Mesenchymal stem cell (in vitro differentiated cells and primary cell): Measurements from ENCODE around the gene MEIOSIN.
A peak's percentile ranks its signal among the peaks of the same experiment; 100 is the strongest.

ENCODE experiments used
- DNase-seq: peaks from one replicate; pipeline ENCODE4 v3.0.0-alpha.2; 2013
- H2AFZ ChIP-seq: one replicate; pipeline ENCODE4 v1.6.1; 2013; ENCODE audit warnings: low read depth, mild to moderate bottlenecking, control low read depth, inconsistent platforms, low read length, moderate library complexity
- H2AK5ac ChIP-seq: 2 replicates; pipeline ENCODE4 v1.6.1; 2013; ENCODE audit warnings: low read length, moderate library complexity, mild to moderate bottlenecking, inconsistent platforms; ENCODE audit not compliant: severe bottlenecking
- H2BK120ac ChIP-seq: one replicate; pipeline ENCODE4 v1.6.1; 2013; ENCODE audit warnings: low read depth, mild to moderate bottlenecking, inconsistent platforms, low read length, moderate library complexity
- H2BK12ac ChIP-seq, 2 experiments: one replicate each; pipeline ENCODE4 v1.6.1; 2013; ENCODE audit warnings: inconsistent platforms in 2 of 2, low read length in 2 of 2, mild to moderate bottlenecking in 2 of 2, moderate library complexity in 2 of 2, control low read depth in 1 of 2
- H2BK15ac ChIP-seq: one replicate; pipeline ENCODE4 v1.6.1; 2013; ENCODE audit warnings: mild to moderate bottlenecking, low read depth, inconsistent platforms; ENCODE audit not compliant: poor library complexity, severe bottlenecking
- H2BK5ac ChIP-seq: 2 replicates; pipeline ENCODE4 v1.6.1; 2013; ENCODE audit warnings: low read depth, mild to moderate bottlenecking, low read length, control low read depth, inconsistent platforms; ENCODE audit not compliant: poor library complexity, severe bottlenecking
- H3K14ac ChIP-seq, 2 experiments: one replicate each; pipeline ENCODE4 v1.6.1; 2013; ENCODE audit warnings: inconsistent platforms in 2 of 2, low read length in 2 of 2, control low read depth in 1 of 2, mild to moderate bottlenecking in 1 of 2, moderate library complexity in 1 of 2
- H3K18ac ChIP-seq, 2 experiments: one replicate each; pipeline ENCODE4 v1.6.1; 2013; ENCODE audit warnings: inconsistent platforms in 2 of 2, low read length in 2 of 2, control low read depth in 1 of 2, low read depth in 1 of 2, mild to moderate bottlenecking in 1 of 2
- H3K23ac ChIP-seq, 2 experiments: one replicate each; pipeline ENCODE4 v1.6.1; 2013; ENCODE audit warnings: inconsistent platforms in 2 of 2, low read length in 2 of 2, mild to moderate bottlenecking in 2 of 2, moderate library complexity in 2 of 2, control low read depth in 1 of 2
- H3K27ac ChIP-seq: 2 replicates; pipeline ENCODE4 v1.5.1; 2013; ENCODE audit warnings: mild to moderate bottlenecking, moderate library complexity, low read length, control low read depth, inconsistent platforms; ENCODE audit not compliant: poor library complexity, severe bottlenecking
- H3K27me3 ChIP-seq, 2 experiments: 2 replicates each; pipeline versions ENCODE4 v1.6.1 to v1.7.0; 2013; ENCODE audit warnings: low read length in 2 of 2, mild to moderate bottlenecking in 2 of 2, moderate library complexity in 2 of 2, control low read depth in 1 of 2, inconsistent platforms in 1 of 2; ENCODE audit not compliant: control insufficient read depth in 1 of 2, insufficient read depth in 1 of 2
- H3K36me3 ChIP-seq, 2 experiments: 2 replicates each; pipeline versions ENCODE4 v1.6.1 to v1.7.0; 2013; ENCODE audit warnings: low read length in 2 of 2, control low read depth in 1 of 2, inconsistent platforms in 1 of 2, low read depth in 1 of 2, mild to moderate bottlenecking in 1 of 2; ENCODE audit not compliant: insufficient read depth in 2 of 2, control insufficient read depth in 1 of 2
- H3K4ac ChIP-seq, 2 experiments: one replicate each; pipeline ENCODE4 v1.6.1; 2013; ENCODE audit warnings: inconsistent platforms in 2 of 2, low read length in 2 of 2, mild to moderate bottlenecking in 2 of 2, moderate library complexity in 2 of 2, control low read depth in 1 of 2, low read depth in 1 of 2
- H3K4me1 ChIP-seq: 2 replicates; pipeline ENCODE4 v1.6.1; 2013; ENCODE audit warnings: low read depth, low read length, control low read depth; ENCODE audit not compliant: control insufficient read depth, insufficient read depth
- H3K4me2 ChIP-seq: 2 replicates; pipeline ENCODE4 v1.6.1; 2013; ENCODE audit warnings: low read length, mild to moderate bottlenecking, inconsistent platforms; ENCODE audit not compliant: poor library complexity, severe bottlenecking
- H3K4me3 ChIP-seq, 2 experiments: 2 replicates each; pipeline versions ENCODE4 v1.5.1 to v1.7.0; 2013; ENCODE audit warnings: low read length in 2 of 2, mild to moderate bottlenecking in 2 of 2, control low read depth in 1 of 2, low read depth in 1 of 2; ENCODE audit not compliant: insufficient read depth in 1 of 2
- H3K79me1 ChIP-seq: replicated peaks from 2 replicates; pipeline ENCODE4 v1.6.1; 2013; ENCODE audit warnings: mild to moderate bottlenecking, control low read depth, low read length, inconsistent platforms; ENCODE audit not compliant: poor library complexity, severe bottlenecking
- H3K9ac ChIP-seq: 2 replicates; pipeline ENCODE4 v1.7.0; 2013; ENCODE audit warnings: mild to moderate bottlenecking, low read length, moderate library complexity
- H3K9me3 ChIP-seq: 2 replicates; pipeline ENCODE4 v1.7.0; 2013; ENCODE audit warnings: mild to moderate bottlenecking, low read length; ENCODE audit not compliant: control insufficient read depth
- H4K8ac ChIP-seq: one replicate; pipeline ENCODE4 v1.6.1; 2013; ENCODE audit warnings: inconsistent platforms, mild to moderate bottlenecking, low read length, moderate library complexity
- H4K91ac ChIP-seq: one replicate; pipeline ENCODE4 v1.6.1; 2013; ENCODE audit warnings: mild to moderate bottlenecking, low read length, inconsistent platforms
- WGBS: methylation state at CpG from one replicate; pipeline ENCODE4 v1.1.7; 2013; ENCODE audit warnings: mixed read lengths; 5-methylcytosine and 5-hydroxymethylcytosine counted together

MEIOSIN gene

DNA sequence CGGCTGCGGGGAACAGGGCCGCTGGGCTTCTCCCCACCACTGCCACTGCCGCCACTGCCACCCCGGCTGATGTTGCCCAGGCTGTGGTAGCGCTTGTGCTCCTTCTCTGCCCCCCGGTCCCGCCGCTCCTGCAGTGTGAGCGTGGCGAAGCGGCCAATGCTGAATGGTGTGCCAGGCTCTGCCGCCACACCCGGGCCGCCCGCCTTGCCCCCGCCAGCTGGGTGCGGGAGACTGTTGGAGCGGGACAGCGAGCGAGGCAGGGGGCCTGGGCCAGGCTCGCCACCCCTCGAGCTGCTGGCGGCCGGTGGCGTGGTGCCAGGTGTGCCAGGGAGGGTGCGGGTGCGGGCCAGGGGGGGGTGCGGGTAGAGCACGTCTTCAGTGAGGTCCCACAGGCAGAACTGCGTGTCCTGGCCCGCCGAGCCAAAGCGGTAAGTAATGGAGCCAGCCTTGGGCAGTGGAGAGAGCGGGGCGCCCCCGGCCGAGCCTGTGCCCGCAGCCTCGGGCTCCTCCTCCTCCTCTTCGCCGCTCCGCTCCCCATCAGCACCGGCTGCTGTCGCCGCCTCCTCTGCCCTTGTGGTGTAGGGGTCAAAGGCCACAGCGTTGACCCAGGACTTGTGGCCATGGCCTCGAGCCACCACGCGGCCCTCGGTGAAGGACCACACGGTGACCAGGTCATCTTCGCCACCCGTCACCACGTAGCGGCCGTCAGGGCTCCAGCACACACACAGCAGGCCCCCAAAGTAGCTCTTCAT, 52.7 kb downstream of the MEIOSIN start:
- Histone ChIP-seq H3K4me1 (peaks cover 39% of the 10 kb centered on the region), H3K27ac (no peak overlapping the region), H3K14ac (no peak overlapping the region), H3K4ac (no peak overlapping the region), H3K79me1 (peaks cover 36% of the 10 kb centered on the region), H2AFZ (no peak overlapping the region), H2BK5ac (no peak overlapping the region), H2BK120ac (no peak overlapping the region), H2BK15ac (peak overlapping the region; percentile 21), H3K4me3 (no peak overlapping the region), H2BK12ac (no peak overlapping the region), H3K9ac (no peak overlapping the region), H3K18ac (no peak overlapping the region), H3K9me3 (no peaks in the 10 kb centered on the region), H3K23ac (no peak overlapping the region), H2AK5ac (no peak overlapping the region), H4K91ac (no peak overlapping the region), H3K36me3 (peaks cover 53 to 66% of the 10 kb centered on the region in 2 experiments), H3K4me2 (no peak overlapping the region), H4K8ac (no peak overlapping the region), H3K27me3 (no peaks in the 10 kb centered on the region)
- 97% methylated on average over 56 of the region's 57 CpGs for WGBS
- no peak for DNase-seq

GRCh38 chr19:45786533-45786894, 53.3 kb downstream of the MEIOSIN start:
- Histone ChIP-seq H3K4me1 (peaks cover 37% of the 10 kb centered on the region), H2BK120ac (no peak overlapping the region), H2AFZ (no peak overlapping the region), H4K8ac (no peak overlapping the region), H3K23ac (no peak overlapping the region), H2BK15ac (no peak overlapping the region), H3K18ac (no peak overlapping the region), H3K4me3 (no peak overlapping the region), H3K4ac (no peak overlapping the region), H3K9me3 (no peaks in the 10 kb centered on the region), H2BK12ac (no peak overlapping the region), H3K9ac (no peak overlapping the region), H3K36me3 (peaks cover 53 to 67% of the 10 kb centered on the region in 2 experiments), H3K14ac (no peak overlapping the region), H3K27ac (no peak overlapping the region), H2AK5ac (no peak overlapping the region), H2BK5ac (no peak overlapping the region), H3K79me1 (peaks cover 36% of the 10 kb centered on the region), H3K27me3 (no peaks in the 10 kb centered on the region), H3K4me2 (no peak overlapping the region), H4K91ac (no peak overlapping the region)
- WGBS = 97% methylated on average over 21 of the region's 21 CpGs
- no peak for DNase-seq

GRCh38 chr19:45789035-45789786, 56.0 kb downstream of the MEIOSIN start:
- no peak overlapping the region for H2BK120ac ChIP-seq
- DNase-seq = no peak
- no peaks in the 10 kb centered on the region for H3K27me3 ChIP-seq
- no peak overlapping the region for H3K9ac ChIP-seq
- H3K36me3 ChIP-seq = peaks cover 53 to 61% of the 10 kb centered on the region in 2 experiments
- no peak overlapping the region for H2AFZ ChIP-seq
- H3K27ac ChIP-seq = no peak overlapping the region
- peaks cover 18% of the 10 kb centered on the region for H3K4me1 ChIP-seq
- no peak overlapping the region for H4K8ac ChIP-seq
- no peak overlapping the region for H3K4ac ChIP-seq
- H2BK15ac ChIP-seq = no peak overlapping the region
- H3K18ac ChIP-seq = no peak overlapping the region
- H3K23ac ChIP-seq = no peak overlapping the region
- H2BK12ac ChIP-seq = no peak overlapping the region
- peaks cover 32% of the 10 kb centered on the region for H3K79me1 ChIP-seq
- H2AK5ac ChIP-seq = no peak overlapping the region
- no peak overlapping the region for H4K91ac ChIP-seq
- no peak overlapping the region for H2BK5ac ChIP-seq
- H3K4me2 ChIP-seq = no peak overlapping the region
- no peaks in the 10 kb centered on the region for H3K9me3 ChIP-seq
- no peak overlapping the region for H3K4me3 ChIP-seq
- WGBS = 97% methylated on average over 15 of the region's 15 CpGs
- no peak overlapping the region for H3K14ac ChIP-seq

DNA sequence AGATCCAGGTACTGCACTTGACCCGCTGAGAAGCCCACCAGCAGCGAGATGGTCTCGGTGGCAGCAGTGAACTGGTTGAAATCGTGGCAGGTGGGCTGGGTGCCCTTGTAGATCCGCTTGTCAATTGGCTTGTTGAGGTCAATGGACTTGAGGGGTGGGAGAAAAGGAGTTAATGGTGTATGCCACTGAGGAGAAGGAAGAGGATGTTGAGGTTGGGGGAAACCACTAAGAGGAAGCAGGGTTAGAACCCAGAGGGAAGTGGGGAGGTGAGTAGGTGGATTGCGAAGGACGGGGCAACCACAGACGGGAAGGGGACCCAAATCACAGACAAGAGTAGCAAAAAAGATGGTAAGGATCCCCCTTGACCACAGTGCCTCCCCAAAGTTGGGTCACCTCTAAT, 57.7 kb downstream of the MEIOSIN start:
- no peak overlapping the region for H2BK12ac ChIP-seq
- H3K27me3 ChIP-seq = no peaks in the 10 kb centered on the region
- no peak overlapping the region for H2AFZ ChIP-seq
- H2AK5ac ChIP-seq = no peak overlapping the region
- no peak overlapping the region for H3K14ac ChIP-seq
- no peak overlapping the region for H3K4me2 ChIP-seq
- H3K4ac ChIP-seq = no peak overlapping the region
- H3K23ac ChIP-seq = no peak overlapping the region
- no peak overlapping the region for H4K91ac ChIP-seq
- no peak overlapping the region for H2BK5ac ChIP-seq
- peaks cover 39 to 45% of the 10 kb centered on the region in 2 experiments for H3K36me3 ChIP-seq
- peak overlapping the region in 1 of 2 experiments; percentile 98 for H3K4me3 ChIP-seq
- no peak overlapping the region for H3K18ac ChIP-seq
- H3K4me1 ChIP-seq = peaks cover 13% of the 10 kb centered on the region
- no peak for DNase-seq
- H3K9me3 ChIP-seq = no peaks in the 10 kb centered on the region
- no peak overlapping the region for H3K27ac ChIP-seq
- peaks cover 20% of the 10 kb centered on the region for H3K79me1 ChIP-seq
- H2BK120ac ChIP-seq = no peak overlapping the region
- no peak overlapping the region for H4K8ac ChIP-seq
- H3K9ac ChIP-seq = no peak overlapping the region
- WGBS = 96% methylated on average over 8 of the region's 8 CpGs
- H2BK15ac ChIP-seq = no peak overlapping the region
